Ovary (tissue), 9 donors: ENCODE measurements around the gene LTBP2. TPM values are rescaled to one million over a fixed set of nuclear protein-coding genes. Genes with fewer than 3 reads are reported as not detected.

Source experiments
- DNase-seq, 5 donors: peaks; one replicate each; pipeline ENCODE4 v3.0.0-alpha.2; 2019 to 2020
- H3K27ac ChIP-seq, 2 donors: fragments of 200-600 bp; one replicate each; pipeline versions ENCODE4 v1.5.1 to v1.8.0; 2019 to 2022
- H3K27me3 ChIP-seq: fragments of 200-600 bp; one replicate; pipeline ENCODE4 v1.8.0; 2022
- H3K36me3 ChIP-seq: fragments of 200-600 bp; sonication (generic); one replicate; pipeline ENCODE4 v1.5.1; 2019
- H3K4me1 ChIP-seq: one replicate; pipeline ENCODE4 v1.8.1; 2013; ENCODE audit warnings: mild to moderate bottlenecking, moderate library complexity; ENCODE audit not compliant: insufficient read depth
- H3K4me3 ChIP-seq: fragments of 200-600 bp; sonication (generic); one replicate; pipeline ENCODE4 v1.5.1; 2017
- H3K9me3 ChIP-seq, 2 donors: fragments of 200-600 bp in 1 of 2; sonication (generic) in 1 of 2; one replicate each; pipeline versions ENCODE4 v1.5.1 to v1.8.1; 2013 to 2019; ENCODE audit warnings: mild to moderate bottlenecking in 1 of 2, moderate library complexity in 1 of 2
- CTCF ChIP-seq, 3 donors: fragments of 450-650 bp in 2 of 3; fragments of 200-600 bp in 1 of 3; IDR thresholded peaks; one replicate each; pipeline versions ENCODE4 v1.5.1 to v1.8.0; 2016 to 2022; ENCODE audit warnings: antibody characterized with exemption in 3 of 3, mild to moderate bottlenecking in 1 of 3
- EP300 ChIP-seq: sonication (generic); formaldehyde crosslinking; IDR thresholded peaks from one replicate; pipeline ENCODE4 v1.6.1; 2017; ENCODE audit warnings: antibody characterized with exemption
- POLR2A ChIP-seq: fragments of 450-650 bp; IDR thresholded peaks from one replicate; pipeline ENCODE4 v1.6.1; 2017; ENCODE audit warnings: antibody characterized with exemption, mild to moderate bottlenecking, moderate library complexity
- WGBS, 3 donors: extraction: QIAGEN DNeasy Blood & Tissue Kit in 1 of 3; methylation state at CpG; one replicate each; pipeline versions ENCODE4 v1.1.5 to v1.1.7; 2013 to 2017; 5-methylcytosine and 5-hydroxymethylcytosine counted together
- intact Hi-C, 4 donors: fragments of 100-400 bp; cut with DNase I; formaldehyde crosslinking; loops; one replicate each; pipeline versions ENCODE4 v1.11.0 to v1.15.1; 2022 to 2023
- polyA plus RNA-seq, 2 donors: library from polyadenylated mRNA; stranded (reverse); fragments of 200-250 nt in 1 of 2; fragments of 350-450 nt in 1 of 2; fragmentation: Illumina TruSeq in 1 of 2; extraction: RNeasy Lipid Tissue Mini Kit (QIAGEN cat#74804) in 1 of 2; gene quantifications; one replicate each; pipeline ENCODE4 v1.2.3, GENCODE V29; 2013 to 2014
- total RNA-seq, 7 donors: library from RNA; depleted of rRNA in 2 of 7; stranded (reverse); fragments of >200 nt in 2 of 7; fragmentation: NEBNext Ultra II Directional in 3 of 7; extraction: Animal tissue kit (Norgen Biotek cat#: 25700) in 3 of 7; gene quantifications; one replicate each; pipeline versions ENCODE4 v1.1.0 to v1.2.4, GENCODE V29; 2016 to 2023
- donor health status: DM: no; HTN: no; CAD: no; lungs with moderate emphysema.
- donor health status: DM: no; HTN: no; CAD: no.
- donor health status: Bipolar disorder and iron deficiency.
- donor health status: DM: yes; HTN: yes; CAD: no.
- donor health status: DM: no; HTN: no; CAD: no.
- donor health status: DM: yes; HTN: yes; CAD: no.

LTBP2 gene
- total and polyA plus RNA-seq, 9 donors = 31.4 to 85.0 (median 60.0) TPM

- no peak for TF ChIP-seq CTCF (IDR thresholded peaks at IDR 0.05)
- no peak for TF ChIP-seq EP300
- no peak for TF ChIP-seq POLR2A
- intact Hi-C loops = no loop called here
- H3K27ac ChIP-seq = no peak overlapping the region
Observed at GRCh38 chr14:74468513-74468912, 143.5 kb downstream of the LTBP2 start.

GRCh38 chr14:74465335-74465734 is 146.7 kb downstream of the LTBP2 start:
- Histone ChIP-seq H3K4me1 (no peaks in the 10 kb centered on the region), H3K27ac (no peak overlapping the region), H3K4me3 (no peak overlapping the region), H3K27me3 (no peaks in the 10 kb centered on the region), H3K36me3 (no peaks in the 10 kb centered on the region), H3K9me3 (no peaks in the 10 kb centered on the region)
- intact Hi-C loops = no loop called here
- no peak for TF ChIP-seq POLR2A
- no peak for TF ChIP-seq CTCF (IDR thresholded peaks at IDR 0.05)
- no peak for TF ChIP-seq EP300
- no peak for DNase-seq
- 76 to 98% (median 88%) methylated on average over 2 of the region's 2 CpGs for WGBS, 3 donors

More at GRCh38 chr14:74468513-74468912, 143.5 kb downstream of the LTBP2 start:
- H3K36me3 ChIP-seq = no peaks in the 10 kb centered on the region
- H3K4me3 ChIP-seq = no peak overlapping the region
- DNase-seq = no peak
- H3K27me3 ChIP-seq = no peaks in the 10 kb centered on the region
- no peaks in the 10 kb centered on the region for H3K9me3 ChIP-seq
- 83 to 85% (median 83%) methylated on average over 3 of the region's 3 CpGs for WGBS, 3 donors
- H3K4me1 ChIP-seq = no peaks in the 10 kb centered on the region

GRCh38 chr14:74464785-74465184 is 147.3 kb downstream of the LTBP2 start:
- no peaks in the 10 kb centered on the region for H3K9me3 ChIP-seq
- no peak for TF ChIP-seq EP300
- no peak for TF ChIP-seq CTCF (IDR thresholded peaks at IDR 0.05)
- TF ChIP-seq POLR2A = no peak
- WGBS, 3 donors = 80 to 98% (median 92%) methylated on average over 3 of the region's 3 CpGs
- no peaks in the 10 kb centered on the region for H3K4me1 ChIP-seq
- DNase-seq = no peak
- no peaks in the 10 kb centered on the region for H3K36me3 ChIP-seq
- intact Hi-C loops = no loop called here
- H3K27me3 ChIP-seq = no peaks in the 10 kb centered on the region
- H3K27ac ChIP-seq = no peak overlapping the region
- no peak overlapping the region for H3K4me3 ChIP-seq

- no peak for DNase-seq
- intact Hi-C loops = no loop called here
- no peaks in the 10 kb centered on the region for H3K9me3 ChIP-seq
- 75 to 88% (median 79%) methylated on average over 5 of the region's 5 CpGs for WGBS, 3 donors
- H3K27me3 ChIP-seq = no peaks in the 10 kb centered on the region
- no peaks in the 10 kb centered on the region for H3K4me1 ChIP-seq
- no peak overlapping the region for H3K4me3 ChIP-seq
- H3K36me3 ChIP-seq = no peaks in the 10 kb centered on the region
- no peak overlapping the region for H3K27ac ChIP-seq
- TF ChIP-seq EP300 (no peak), CTCF (IDR thresholded peaks at IDR 0.05) (no peak), POLR2A (no peak)
Observed at GRCh38 chr14:74463697-74464096, 148.3 kb downstream of the LTBP2 start.
